EL (cell line): Measurements from ENCODE around the gene BBS2.
"Not testable (repeated sequence)": the region's sequence is repeated elsewhere in the genome, so short reads cannot be mapped to it uniquely, and the experiment has no call there.

Experiments used
- DNase-seq: peaks from one replicate; pipeline ENCODE4 v3.0.0-alpha.2; 2016

BBS2 gene

GRCh38 chr16:56520251-56520577 lies 390 bp upstream of the BBS2 start:
- DNase-seq = no peak

- peak; percentile 32 for DNase-seq
Observed at GRCh38 chr16:56518425-56518824, 1.4 kb downstream of the BBS2 start.

- DNase-seq = no peak
Observed at GRCh38 chr16:56517206-56517605, 2.6 kb downstream of the BBS2 start.

- no peak for DNase-seq
Observed at GRCh38 chr16:56515665-56516064, 4.2 kb downstream of the BBS2 start.

GRCh38 chr16:56514845-56515244 lies 5.0 kb downstream of the BBS2 start:
- no peak for DNase-seq

- DNase-seq = peak; percentile 54
Observed at GRCh38 chr16:56513972-56514371, 5.9 kb downstream of the BBS2 start.

- DNase-seq = no peak
Observed at GRCh38 chr16:56513091-56513490, 6.7 kb downstream of the BBS2 start.

GRCh38 chr16:56512025-56512424 lies 7.8 kb downstream of the BBS2 start:
- no peak for DNase-seq

- DNase-seq = no peak
Observed at GRCh38 chr16:56510544-56510943, 9.3 kb downstream of the BBS2 start.

- DNase-seq = peak; percentile 59
Observed at GRCh38 chr16:56506941-56507340, 12.9 kb downstream of the BBS2 start.

GRCh38 chr16:56505181-56505580 lies 14.6 kb downstream of the BBS2 start:
- no peak for DNase-seq

- DNase-seq = no peak
Observed at GRCh38 chr16:56493815-56494214, 26.0 kb downstream of the BBS2 start.

- DNase-seq = peak; percentile 26
Observed at GRCh38 chr16:56493126-56493525, 26.7 kb downstream of the BBS2 start.

- no peak for DNase-seq
Observed at GRCh38 chr16:56491657-56492261, 28.1 kb downstream of the BBS2 start.

GRCh38 chr16:56488868-56489267 lies 31.0 kb downstream of the BBS2 start:
- not testable (repeated sequence) for DNase-seq

- no peak for DNase-seq
Observed at GRCh38 chr16:56488035-56488434, 31.8 kb downstream of the BBS2 start.

GRCh38 chr16:56483394-56483793 lies 36.4 kb downstream of the BBS2 start:
- DNase-seq = no peak

GRCh38 chr16:56482683-56483236 lies 37.1 kb downstream of the BBS2 start:
- no peak for DNase-seq

GRCh38 chr16:56481468-56482122 lies 38.2 kb downstream of the BBS2 start:
- DNase-seq = peak; percentile 7

- no peak for DNase-seq
Observed at GRCh38 chr16:56480776-56481467, 38.9 kb downstream of the BBS2 start.

- DNase-seq = no peak
Observed at GRCh38 chr16:56479469-56479868, 40.4 kb downstream of the BBS2 start.

GRCh38 chr16:56478281-56479049 lies 41.4 kb downstream of the BBS2 start:
- no peak for DNase-seq
